Endometrial microvascular endothelial cells (primary cell): ENCODE measurements around the gene FIBP. TPM values are rescaled to one million over a fixed set of nuclear protein-coding genes. Genes with fewer than 3 reads are reported as not detected.

Experiments
- in situ Hi-C: cut with HindIII; loops from 2 replicates; pipeline ENCODE4 v1.10.0; 2017; ENCODE audit warnings: low sequenced_read_pairs, low pct_unique_long_range_greater_than_20kb; ENCODE audit errors: inconsistent ontology term
- total RNA-seq: library from RNA; depleted of rRNA; stranded (reverse); fragments of >200 nt; gene quantifications from one replicate; pipeline ENCODE4 v1.2.3, GENCODE V29; 2015; ENCODE audit errors: inconsistent ontology term

FIBP gene
- total RNA-seq, 1 donor from 2014 or later, result 154 TPM

- in situ Hi-C loops, result no loop called here
Measured at GRCh38 chr11:65862941-65863888, 25.1 kb downstream of the FIBP start.

GRCh38 chr11:65862191-65862735 is 26.0 kb downstream of the FIBP start:
- in situ Hi-C loops, result no loop called here

GRCh38 chr11:65861533-65862183 is 26.6 kb downstream of the FIBP start:
- in situ Hi-C loops, result no loop called here

GRCh38 chr11:65861165-65861505 is 27.1 kb downstream of the FIBP start:
- in situ Hi-C loops, result no loop called here

- in situ Hi-C loops, result no loop called here
Measured at GRCh38 chr11:65860278-65861164, 27.8 kb downstream of the FIBP start, which contains the start of gene MUS81. Gene MUS81, plus strand, starts transcription at chr11:65860433. Its CDS starts 321 bp downstream, at chr11:65860754.

GRCh38 chr11:65859812-65860277 is 28.4 kb downstream of the FIBP start:
- in situ Hi-C loops, result no loop called here

- in situ Hi-C loops, result no loop called here
Measured at GRCh38 chr11:65859095-65859811, 29.0 kb downstream of the FIBP start.

GRCh38 chr11:65858681-65859087 is 29.6 kb downstream of the FIBP start:
- in situ Hi-C loops, result no loop called here

- in situ Hi-C loops, result no loop called here
Measured at GRCh38 chr11:65857853-65858680, 30.2 kb downstream of the FIBP start, which contains the start of gene CFL1. Gene CFL1, minus strand, starts transcription at chr11:65858180. Its CDS starts 81 bp downstream, at chr11:65858099.

- in situ Hi-C loops, result no loop called here
Measured at GRCh38 chr11:65857500-65857852, 30.8 kb downstream of the FIBP start.

- in situ Hi-C loops, result no loop called here
Measured at GRCh38 chr11:65856689-65857499, 31.4 kb downstream of the FIBP start.

- in situ Hi-C loops, result no loop called here
Measured at GRCh38 chr11:65855927-65856363, 32.3 kb downstream of the FIBP start.

- in situ Hi-C loops, result no loop called here
Measured at GRCh38 chr11:65854852-65855837, 33.1 kb downstream of the FIBP start.

- in situ Hi-C loops, result no loop called here
Measured at GRCh38 chr11:65854161-65854592, 34.1 kb downstream of the FIBP start.

GRCh38 chr11:65853246-65853979 is 34.9 kb downstream of the FIBP start:
- in situ Hi-C loops, result no loop called here
